ENCODE measurements around the gene RUFY4. TPM values are rescaled to one million over a fixed set of nuclear protein-coding genes. Genes with fewer than 3 reads are reported as not detected.
A peak's percentile ranks its signal among the peaks of the same experiment; 100 is the strongest.

RUFY4 gene
- total RNA-seq, 2 experiments from 2014 or later = 0.93 to 1.8 TPM

DNA sequence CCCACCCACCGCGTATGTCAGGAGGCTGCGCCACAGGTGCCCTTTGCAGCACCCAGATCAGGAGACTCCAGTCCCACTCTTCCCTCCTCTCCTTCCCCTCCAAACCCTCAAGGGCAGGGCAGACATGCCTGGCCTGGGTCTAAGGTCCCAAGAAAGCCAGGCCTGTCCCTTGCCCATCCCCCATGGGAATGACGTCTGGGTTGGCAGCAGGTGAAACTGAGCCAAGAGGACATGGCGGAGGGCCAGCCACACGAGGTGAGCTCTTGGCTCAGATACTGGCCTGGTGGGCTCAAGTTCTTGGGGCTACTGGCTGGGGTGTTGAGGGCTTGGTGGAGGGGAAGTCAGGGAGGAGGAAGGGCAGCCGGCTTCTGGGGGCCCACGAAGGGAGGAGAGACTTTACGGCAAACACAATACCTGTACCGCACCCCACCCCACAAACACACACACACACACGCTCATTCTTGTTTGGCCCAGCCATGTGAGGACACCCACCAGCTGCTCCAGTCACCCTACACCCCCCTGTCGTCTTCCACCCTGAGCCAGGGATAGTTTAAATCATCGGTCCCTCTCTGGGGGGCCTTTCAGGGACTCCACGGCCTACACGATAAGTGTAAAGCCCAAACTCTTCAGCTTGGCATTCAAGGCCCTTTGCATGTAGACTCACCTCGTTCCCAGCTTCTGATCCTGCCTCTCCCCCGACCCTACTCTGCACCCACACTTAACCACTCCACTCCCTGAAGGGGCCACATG is 42.2 kb upstream of the RUFY4 start:
- Mint-ChIP-seq H3K9me3 (no peaks in the 10 kb centered on the region), H3K27ac (no peak overlapping the region), H3K27me3 (no peaks in the 10 kb centered on the region), H3K4me1 (ENCODE audit: low read depth) (no peaks in the 10 kb centered on the region), H3K4me3 (no peak overlapping the region), H3K36me3 (no peaks in the 10 kb centered on the region)
- CTCF ChIA-PET = no interaction called here
- POLR2A ChIA-PET = no interaction called here
- intact Hi-C loops (cut with micrococcal nuclease) = no loop called here
- DNase-seq = peak; percentile 6

DNA sequence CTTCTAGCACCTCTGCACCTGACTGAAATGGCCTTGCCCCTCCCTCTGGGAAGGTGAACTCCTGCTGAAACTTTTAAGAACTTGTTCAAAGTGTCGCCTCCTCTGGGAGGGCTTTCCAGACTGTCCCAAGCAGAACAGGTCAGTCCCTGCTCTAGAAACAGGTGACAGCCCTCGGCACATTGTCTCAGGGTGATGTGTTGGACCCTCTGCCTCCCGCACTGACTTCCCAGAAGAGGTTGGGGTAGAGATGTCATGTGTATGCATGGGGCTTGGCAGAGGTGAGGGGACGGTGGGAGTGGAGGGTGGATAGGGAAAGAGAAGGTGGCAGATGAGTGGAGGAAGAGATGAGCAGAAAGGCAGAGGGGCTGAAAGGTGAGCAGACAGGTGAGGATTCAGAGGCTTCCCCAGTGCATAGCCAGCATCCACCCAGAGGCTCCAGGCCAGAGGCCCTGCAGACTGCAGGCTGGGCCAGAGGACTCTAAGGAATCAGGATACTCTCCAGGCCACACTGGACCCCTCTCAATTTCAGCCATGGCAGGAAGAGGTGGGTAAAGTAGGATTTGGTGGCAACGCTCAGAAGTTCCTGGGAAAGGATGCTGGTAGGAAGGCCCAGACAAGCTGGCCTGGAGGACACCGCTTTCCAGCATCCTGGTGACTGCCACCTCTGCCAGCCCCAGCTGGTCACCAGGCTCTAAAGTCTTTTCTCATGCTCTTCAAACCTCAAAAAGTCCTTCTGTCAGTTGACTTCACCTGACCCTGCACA is 41.4 kb upstream of the RUFY4 start:
- ChIA-PET POLR2A (no interaction called here), CTCF (no interaction called here)
- Mint-ChIP-seq H3K4me1 (ENCODE audit: low read depth) (no peaks in the 10 kb centered on the region), H3K36me3 (no peaks in the 10 kb centered on the region), H3K27me3 (no peaks in the 10 kb centered on the region), H3K9me3 (no peaks in the 10 kb centered on the region), H3K27ac (no peak overlapping the region), H3K4me3 (no peak overlapping the region)
- peak; percentile 6 for DNase-seq
- intact Hi-C loops (cut with micrococcal nuclease) = no loop called here

DNA sequence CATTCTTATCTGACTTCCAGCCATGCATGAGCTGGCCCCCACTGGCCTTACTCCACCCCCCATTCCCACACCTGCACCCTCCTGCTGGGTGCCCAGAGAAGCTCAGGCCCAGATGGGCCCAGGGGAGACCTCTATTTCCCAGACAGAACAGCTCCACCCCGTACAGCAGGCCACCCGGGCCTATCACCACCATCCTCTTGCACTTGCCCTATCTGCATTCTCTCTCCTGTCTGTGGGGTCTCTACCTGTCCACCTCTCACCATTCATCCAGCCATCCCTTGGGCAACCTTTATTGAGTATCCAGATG is 40.9 kb upstream of the RUFY4 start:
- Mint-ChIP-seq H3K36me3 (no peaks in the 10 kb centered on the region), H3K27me3 (no peaks in the 10 kb centered on the region), H3K4me3 (no peak overlapping the region), H3K27ac (no peak overlapping the region), H3K4me1 (ENCODE audit: low read depth) (no peaks in the 10 kb centered on the region), H3K9me3 (no peaks in the 10 kb centered on the region)
- POLR2A ChIA-PET = no interaction called here
- CTCF ChIA-PET = no interaction called here
- intact Hi-C loops (cut with micrococcal nuclease) = no loop called here
- peak; percentile 5 for DNase-seq

DNA sequence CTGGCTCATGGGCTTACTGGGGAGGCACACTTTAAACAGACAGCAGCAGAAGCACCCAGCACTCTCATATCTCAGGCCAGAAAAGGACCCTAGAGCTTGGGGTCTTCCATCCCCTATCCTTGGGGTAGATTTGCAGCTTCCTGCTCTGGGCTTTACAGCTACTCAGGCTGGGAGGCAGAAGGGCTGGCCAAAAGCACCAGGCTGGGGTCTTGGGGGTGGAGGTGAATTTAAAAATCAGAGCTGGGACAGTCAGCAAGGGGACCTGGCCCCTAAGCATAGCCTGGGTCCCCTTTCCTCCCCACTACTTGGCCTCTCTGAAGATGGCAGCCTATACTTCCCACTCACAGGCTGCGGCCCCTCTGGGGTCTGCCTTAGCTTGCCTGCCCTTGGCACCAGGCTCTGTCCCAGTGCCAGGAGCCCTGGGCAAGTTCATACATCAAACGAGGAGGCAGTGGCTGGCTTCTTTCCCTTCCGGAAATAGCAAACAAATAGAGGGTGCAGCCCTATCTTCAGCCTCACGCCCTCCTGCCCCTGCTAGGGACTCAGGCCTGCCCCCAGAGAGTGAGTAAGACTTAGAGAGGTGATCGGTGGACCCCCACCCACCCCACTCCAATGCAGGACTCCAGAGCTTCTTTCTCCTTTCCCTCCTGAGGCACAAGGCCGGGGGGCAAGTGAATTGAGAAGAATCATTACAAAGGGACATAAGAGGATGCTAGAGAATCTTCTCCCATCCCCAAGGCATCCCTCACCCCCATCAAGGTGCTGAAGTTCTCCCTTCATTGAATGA is 40.3 kb upstream of the RUFY4 start:
- no peak overlapping the region for H3K4me3 Mint-ChIP-seq
- no peak overlapping the region for H3K27ac Mint-ChIP-seq
- no peaks in the 10 kb centered on the region for H3K27me3 Mint-ChIP-seq
- CTCF ChIA-PET = no interaction called here
- intact Hi-C loops (cut with micrococcal nuclease) = no loop called here
- no peaks in the 10 kb centered on the region for H3K4me1 Mint-ChIP-seq (ENCODE audit: low read depth)
- POLR2A ChIA-PET = no interaction called here
- DNase-seq = peak; percentile 6
- H3K9me3 Mint-ChIP-seq = no peaks in the 10 kb centered on the region
- no peaks in the 10 kb centered on the region for H3K36me3 Mint-ChIP-seq

DNA sequence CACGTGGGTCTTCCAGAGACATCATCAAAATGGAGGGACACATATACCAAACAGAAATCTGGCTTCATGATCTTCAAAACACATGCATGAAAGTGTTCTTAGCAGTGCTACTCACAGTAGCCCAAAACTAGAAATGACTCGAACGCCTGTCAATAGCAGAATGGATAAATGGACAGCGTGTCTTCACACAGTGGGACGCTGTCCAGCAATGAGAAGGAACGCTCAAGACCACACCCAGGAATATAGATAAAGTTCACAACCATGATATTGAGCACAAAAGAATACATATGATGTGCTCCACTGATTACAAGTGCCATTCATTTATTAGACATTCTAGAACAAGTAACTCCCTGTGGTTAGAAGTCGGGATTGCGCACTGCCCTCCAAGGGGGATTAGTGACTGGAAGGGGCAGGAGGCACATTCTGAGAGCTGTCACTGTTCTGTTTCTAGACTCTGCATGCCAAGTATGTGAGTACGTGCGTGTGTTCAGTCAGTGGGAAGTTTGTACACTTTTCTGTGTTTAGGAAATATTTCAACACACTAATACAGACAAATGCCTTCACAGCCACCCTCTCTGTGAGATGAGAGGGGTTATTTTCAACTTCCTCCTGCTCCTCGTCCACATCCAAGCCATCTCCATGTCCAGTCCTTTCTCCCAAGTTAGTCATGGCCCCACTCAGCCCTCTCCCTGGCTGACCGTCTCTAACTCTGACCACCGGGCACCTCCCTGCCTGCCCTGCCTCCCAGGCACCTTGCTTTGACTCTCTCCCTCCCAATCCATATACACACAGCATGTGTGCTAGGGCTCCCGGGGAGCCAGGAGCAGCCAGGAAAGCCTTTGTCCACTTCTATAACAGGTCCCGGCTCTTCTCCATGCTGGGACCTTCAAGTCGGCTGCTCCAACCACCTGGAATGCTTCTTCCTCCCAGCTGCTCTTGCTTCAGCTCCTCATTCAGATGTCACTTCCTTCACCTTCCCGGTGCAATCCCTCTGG is 39.4 kb upstream of the RUFY4 start:
- no peaks in the 10 kb centered on the region for H3K36me3 Mint-ChIP-seq
- no peak overlapping the region for H3K27ac Mint-ChIP-seq
- intact Hi-C loops (cut with micrococcal nuclease) = loop anchor here (5.0 kb wide), 1 partner anchor 42 kb away; no protein-coding TSS in a partner anchor
- H3K4me1 Mint-ChIP-seq (ENCODE audit: low read depth) = peaks cover 5% of the 10 kb centered on the region
- POLR2A ChIA-PET = no interaction called here
- no peaks in the 10 kb centered on the region for H3K9me3 Mint-ChIP-seq
- no peaks in the 10 kb centered on the region for H3K27me3 Mint-ChIP-seq
- H3K4me3 Mint-ChIP-seq = no peak overlapping the region
- CTCF ChIA-PET = no interaction called here
- peak; percentile 8 for DNase-seq

DNA sequence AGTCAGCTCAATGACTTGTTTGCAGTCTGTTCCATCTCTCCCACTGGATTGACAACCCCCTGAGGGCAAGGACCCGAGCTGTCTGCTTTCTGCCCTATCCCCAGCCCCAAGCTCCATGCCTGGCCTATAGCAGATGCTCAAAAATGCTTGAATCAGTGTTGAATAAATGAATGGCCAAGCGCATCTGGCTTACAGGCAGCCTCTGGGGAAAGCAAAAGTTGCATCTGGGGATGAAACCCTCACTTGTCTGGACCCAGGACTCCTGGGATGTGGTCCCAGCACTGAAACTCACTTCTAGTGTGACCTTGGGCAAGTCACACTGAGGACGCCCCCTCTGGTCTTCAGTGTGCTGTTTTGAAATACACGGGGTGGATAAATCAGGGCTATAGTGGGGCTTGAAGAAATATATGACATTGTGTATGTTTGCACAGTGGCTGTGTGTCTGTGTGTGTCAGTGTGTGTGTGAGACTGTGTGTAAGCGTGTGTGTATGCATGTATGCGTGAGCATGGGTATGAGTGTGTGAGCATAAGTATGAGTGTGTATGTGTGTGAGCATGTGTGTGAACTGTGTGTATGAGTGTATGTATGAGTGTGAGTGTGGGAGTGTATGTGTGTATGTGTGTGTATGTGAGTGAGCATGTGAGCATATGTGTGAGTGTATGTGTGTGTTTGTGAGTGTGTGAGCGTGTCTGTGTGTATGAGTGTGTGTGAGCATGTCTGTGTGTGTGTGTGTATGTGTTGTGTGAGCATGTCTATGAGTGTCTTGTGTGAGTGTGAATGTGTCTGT is 38.5 kb upstream of the RUFY4 start:
- intact Hi-C loops (cut with micrococcal nuclease) = loop anchor here (5.0 kb wide), 1 partner anchor 43 kb away; no protein-coding TSS in a partner anchor
- H3K36me3 Mint-ChIP-seq = no peaks in the 10 kb centered on the region
- CTCF ChIA-PET = no interaction called here

DNA sequence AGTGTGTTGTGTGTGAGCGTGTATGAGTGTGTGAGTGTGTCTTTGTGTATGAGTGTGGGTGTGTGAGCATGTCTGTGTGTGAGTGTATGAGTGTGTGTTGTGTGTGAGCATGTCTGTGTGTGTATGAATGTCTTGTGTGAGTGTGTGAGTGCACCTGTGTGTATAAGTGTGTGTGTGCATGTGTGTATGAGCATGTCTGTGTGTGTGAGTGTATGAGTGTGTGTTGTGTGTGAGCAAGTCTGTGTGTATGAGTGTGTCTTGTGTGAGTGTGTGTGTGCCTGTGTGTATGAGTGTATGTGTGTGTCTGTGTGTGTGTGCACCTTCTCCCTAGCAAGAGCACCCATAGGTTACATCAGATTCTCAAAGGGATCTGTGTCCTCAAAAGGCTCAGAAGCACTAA is 37.8 kb upstream of the RUFY4 start:
- CTCF ChIA-PET = interaction anchor here (0.6 to 2.6 kb wide), 2 partner anchors 245 to 264 kb away, joined by 3 to 21 read pairs; no protein-coding TSS in a partner anchor
- H3K36me3 Mint-ChIP-seq = no peaks in the 10 kb centered on the region
- H3K4me3 Mint-ChIP-seq = no peak overlapping the region
- intact Hi-C loops (cut with micrococcal nuclease) = loop anchor here (5.0 kb wide), 1 partner anchor 44 kb away; no protein-coding TSS in a partner anchor
- H3K4me1 Mint-ChIP-seq (ENCODE audit: low read depth) = peaks cover 6% of the 10 kb centered on the region
- DNase-seq = peak; percentile 1
- no peak overlapping the region for H3K27ac Mint-ChIP-seq
- H3K27me3 Mint-ChIP-seq = no peaks in the 10 kb centered on the region
- POLR2A ChIA-PET = no interaction called here
- no peaks in the 10 kb centered on the region for H3K9me3 Mint-ChIP-seq

More for the DNA sequence above, 38.5 kb upstream of the RUFY4 start:
- Mint-ChIP-seq H3K4me3 (no peak overlapping the region), H3K4me1 (ENCODE audit: low read depth) (peaks cover 6% of the 10 kb centered on the region), H3K27me3 (no peaks in the 10 kb centered on the region), H3K27ac (no peak overlapping the region), H3K9me3 (no peaks in the 10 kb centered on the region)
- DNase-seq = peak; percentile 3
- POLR2A ChIA-PET = no interaction called here

DNA sequence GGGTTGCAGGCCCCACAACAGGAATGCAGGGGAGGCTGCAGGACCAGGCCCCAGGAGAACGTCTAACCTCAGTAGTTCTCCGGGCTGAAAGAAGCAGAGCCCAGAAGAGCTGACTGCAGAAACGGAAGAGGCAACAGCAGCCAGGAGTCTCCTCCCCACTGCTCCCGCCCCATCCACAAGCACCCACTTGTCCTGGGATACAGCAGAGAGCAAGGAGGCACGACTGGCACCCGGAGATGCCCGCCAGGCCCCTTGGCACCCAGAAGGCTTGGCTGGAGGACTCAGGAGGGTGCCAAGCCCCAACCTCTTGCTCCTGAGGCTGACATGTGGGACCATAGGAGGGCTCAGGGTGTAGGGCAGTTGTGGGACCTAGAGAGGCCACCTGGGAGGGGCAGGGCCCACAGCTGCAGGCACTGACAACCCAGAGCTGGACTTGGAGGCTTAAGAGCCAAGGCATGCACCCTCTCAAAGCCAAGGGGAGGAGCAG is 37.2 kb upstream of the RUFY4 start:
- H3K36me3 Mint-ChIP-seq = no peaks in the 10 kb centered on the region
- CTCF ChIA-PET = interaction anchor here (0.6 to 2.6 kb wide), 3 partner anchors 246 to 276 kb away, joined by 3 to 21 read pairs (median 3); no protein-coding TSS in a partner anchor
- no peak overlapping the region for H3K27ac Mint-ChIP-seq
- peak; percentile 7 for DNase-seq
- peaks cover 6% of the 10 kb centered on the region for H3K4me1 Mint-ChIP-seq (ENCODE audit: low read depth)
- no peak overlapping the region for H3K4me3 Mint-ChIP-seq
- H3K9me3 Mint-ChIP-seq = no peaks in the 10 kb centered on the region
- no peaks in the 10 kb centered on the region for H3K27me3 Mint-ChIP-seq
- intact Hi-C loops (cut with micrococcal nuclease) = loop anchor here (5.0 kb wide), 1 partner anchor 45 kb away; no protein-coding TSS in a partner anchor
- POLR2A ChIA-PET = no interaction called here

DNA sequence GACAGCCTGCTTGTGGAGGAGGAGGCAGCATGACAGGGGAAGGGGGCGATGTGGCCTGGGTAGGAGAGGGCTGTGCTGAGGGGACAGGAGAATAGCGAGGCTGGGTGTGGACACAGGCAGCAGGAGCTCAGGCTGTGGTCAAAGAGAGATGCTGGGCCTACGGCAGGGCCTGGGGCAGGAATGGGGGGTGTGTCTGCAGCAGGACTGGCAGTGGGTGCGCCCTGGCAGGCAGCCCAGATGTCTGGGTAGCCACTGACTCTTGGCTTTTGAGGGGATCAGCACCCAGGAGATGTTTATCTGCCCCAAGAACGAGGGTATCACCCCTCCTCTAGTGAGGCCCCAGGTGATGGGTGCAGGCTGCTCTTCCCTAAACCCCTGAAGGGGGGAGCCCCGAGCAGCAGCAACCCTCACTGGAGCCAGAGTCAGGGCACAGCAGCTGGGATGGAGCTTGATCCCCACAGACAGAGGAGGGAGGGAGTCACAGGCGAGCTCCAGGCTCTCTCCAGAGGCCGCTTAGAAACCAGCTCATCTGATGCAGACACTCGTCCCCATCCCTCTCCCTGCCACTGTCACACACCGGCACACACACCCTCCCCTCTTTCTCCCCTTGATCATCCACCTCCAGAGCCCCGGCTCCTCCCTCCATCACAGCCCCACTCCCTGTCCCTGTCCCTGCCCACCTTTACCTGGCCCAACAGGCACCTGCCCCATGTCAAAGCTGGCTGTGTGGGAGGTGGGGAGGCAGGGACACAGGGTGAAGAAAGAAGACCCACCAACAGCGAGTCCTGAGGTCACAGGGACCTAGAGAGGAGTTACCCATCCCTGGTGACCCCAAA is 36.5 kb upstream of the RUFY4 start:
- Mint-ChIP-seq H3K4me3 (no peak overlapping the region), H3K9me3 (no peaks in the 10 kb centered on the region), H3K27ac (no peak overlapping the region), H3K27me3 (no peaks in the 10 kb centered on the region), H3K36me3 (no peaks in the 10 kb centered on the region), H3K4me1 (ENCODE audit: low read depth) (peaks cover 6% of the 10 kb centered on the region)
- intact Hi-C loops (cut with micrococcal nuclease) = loop anchor here (5.0 kb wide), 1 partner anchor 45 kb away; no protein-coding TSS in a partner anchor
- DNase-seq = no peak
- ChIA-PET CTCF (interaction anchor here (0.8 to 3.0 kb wide), 7 partner anchors 9 to 276 kb away, joined by 3 to 21 read pairs (median 4); partner anchors contain the start of gene RUFY4), POLR2A (no interaction called here)

DNA sequence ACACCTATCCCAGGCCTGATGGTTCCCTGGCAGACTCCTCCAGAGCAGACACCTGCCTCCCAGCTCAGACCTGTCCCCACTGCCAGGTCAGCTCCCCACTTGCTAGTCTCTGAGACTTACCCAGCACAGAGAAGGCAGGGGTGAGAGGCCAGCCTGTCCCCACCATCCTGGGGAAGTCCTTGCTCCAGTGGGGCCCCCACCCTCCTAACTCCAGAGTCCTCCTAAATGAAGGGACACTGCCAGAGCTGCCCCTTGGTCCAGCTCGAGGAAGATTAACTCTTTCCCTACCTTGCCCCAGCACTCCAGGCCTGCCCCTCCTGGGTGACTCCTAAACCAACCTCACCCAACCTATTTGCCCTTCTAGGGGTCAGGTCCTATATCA is 35.9 kb upstream of the RUFY4 start:
- Mint-ChIP-seq H3K9me3 (no peaks in the 10 kb centered on the region), H3K4me3 (no peak overlapping the region), H3K36me3 (no peaks in the 10 kb centered on the region), H3K27ac (no peak overlapping the region), H3K4me1 (ENCODE audit: low read depth) (peaks cover 9% of the 10 kb centered on the region), H3K27me3 (no peaks in the 10 kb centered on the region)
- POLR2A ChIA-PET = no interaction called here
- DNase-seq = no peak
- intact Hi-C loops (cut with micrococcal nuclease) = loop anchor here (5.0 kb wide), 1 partner anchor 46 kb away; no protein-coding TSS in a partner anchor
- CTCF ChIA-PET = interaction anchor here (0.6 to 3.0 kb wide), 7 partner anchors 9 to 247 kb away, joined by 3 to 21 read pairs (median 5); partner anchors contain the start of gene RUFY4

Measured in activated CD4-positive, alpha-beta memory T cell treated with anti-CD3 and anti-CD28 coated beads for 36 hours (primary cell).